ENCODE results near the gene PHF12.

The PHF12 gene

GRCh38 chr17:28857905-28858800 is 93.2 kb downstream of the PHF12 start:
- DNase-seq (ENCODE audit: low read depth): no peak

DNA sequence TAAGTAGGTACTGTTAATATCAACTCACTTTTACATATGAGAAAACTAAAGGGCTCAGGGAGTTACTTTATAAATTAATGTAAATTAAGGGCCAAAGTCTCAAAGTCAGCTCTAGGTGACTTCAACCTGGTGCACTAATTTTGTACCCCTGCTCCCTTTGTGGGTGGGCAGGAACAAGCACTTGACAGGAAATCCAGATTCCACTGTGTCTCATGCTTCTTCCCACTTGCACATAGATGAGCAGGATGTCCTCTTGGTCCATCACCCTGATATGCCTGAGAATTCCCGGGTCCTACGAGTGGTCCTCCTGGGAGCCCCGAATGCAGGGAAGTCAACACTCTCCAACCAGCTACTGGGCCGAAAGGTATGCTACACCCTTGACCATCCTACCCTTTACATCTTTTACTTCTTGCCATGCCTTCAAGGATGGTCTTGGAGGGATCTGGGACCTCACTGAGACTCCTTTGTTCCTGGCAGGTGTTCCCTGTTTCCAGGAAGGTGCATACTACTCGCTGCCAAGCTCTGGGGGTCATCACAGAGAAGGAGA is 95.2 kb downstream of the PHF12 start:
- no peak for DNase-seq (ENCODE audit: low read depth)

GRCh38 chr17:28855336-28855679 is 96.0 kb downstream of the PHF12 start:
- DNase-seq (ENCODE audit: low read depth): no peak
